IMR-90 (cell line): ENCODE measurements around the gene HNRNPUL1. TPM values are rescaled to one million over a fixed set of nuclear protein-coding genes. Genes with fewer than 3 reads are reported as not detected.

Experiments used
- ATAC-seq: fragments of 200-7000 bp; cut with Tn5 transposase; 2 replicates; pipeline ENCODE4 v1.9.1; 2020; ENCODE audit warnings: low read depth, mild to moderate bottlenecking, moderate library complexity
- BruUV-seq: library from RNA; stranded (reverse); fragments of 400-500 nt; replicated peaks from 2 replicates; lab custom pipeline; 2021; lab: Mats Ljungman, UMichigan
- CTCF ChIA-PET: fragments of 300-600 bp; formaldehyde crosslinking; extraction: SDS; loops from one replicate; lab custom pipeline; 2021; ENCODE audit warnings: antibody characterized with exemption; lab: Yijun Ruan, JAX
- POLR2A ChIA-PET: fragments of 300-600 bp; sonication (Branson Sonifier 250); formaldehyde crosslinking; loops from one replicate; lab custom pipeline; 2022; ENCODE audit warnings: antibody characterized with exemption; ENCODE audit not compliant: unreplicated experiment; lab: Charles Lee
- DNase-seq: peaks from one replicate; pipeline ENCODE4 v3.0.0; 2013
- H2AFZ ChIP-seq: replicated peaks from 2 replicates; pipeline ENCODE3; 2013; ENCODE audit warnings: low read length, mild to moderate bottlenecking; ENCODE audit not compliant: poor library complexity
- H2AK5ac ChIP-seq: 2 replicates; pipeline ENCODE4 v1.6.1; 2013; ENCODE audit warnings: low read depth, low read length, inconsistent platforms
- H2AK9ac ChIP-seq: replicated peaks from 2 replicates; pipeline ENCODE3; 2013; ENCODE audit warnings: mild to moderate bottlenecking, low read depth, low read length, moderate library complexity; ENCODE audit not compliant: poor library complexity
- H2BK120ac ChIP-seq: 2 replicates; pipeline ENCODE4 v1.6.1; 2013; ENCODE audit warnings: low read depth, low read length, inconsistent platforms
- H2BK15ac ChIP-seq: 3 replicates; pipeline ENCODE4 v1.6.1; 2013; ENCODE audit warnings: low read depth, low read length, inconsistent platforms
- H2BK20ac ChIP-seq: 2 replicates; pipeline ENCODE4 v1.6.1; 2013; ENCODE audit warnings: low read depth, mild to moderate bottlenecking, inconsistent platforms, low read length, moderate library complexity
- H2BK5ac ChIP-seq: 2 replicates; pipeline ENCODE4 v1.6.1; 2013; ENCODE audit warnings: mild to moderate bottlenecking, low read depth, low read length, inconsistent platforms; ENCODE audit not compliant: poor library complexity, severe bottlenecking
- H3K14ac ChIP-seq: replicated peaks from 2 replicates; pipeline ENCODE4 v1.6.1; 2013; ENCODE audit warnings: low read depth, low read length, inconsistent platforms
- H3K18ac ChIP-seq: 2 replicates; pipeline ENCODE4 v1.6.1; 2013; ENCODE audit warnings: low read depth, low read length, control low read depth
- H3K23ac ChIP-seq: 2 replicates; pipeline ENCODE4 v1.6.1; 2013; ENCODE audit warnings: low read depth, low read length, inconsistent platforms
- H3K27ac ChIP-seq: 2 replicates; pipeline ENCODE4 v1.5.1; 2013; ENCODE audit warnings: mild to moderate bottlenecking, control low read depth, low read length; ENCODE audit not compliant: insufficient read depth
- H3K27me3 ChIP-seq: 2 replicates; pipeline ENCODE4 v1.6.1; 2013; ENCODE audit warnings: low read length; ENCODE audit not compliant: control insufficient read depth, insufficient read depth
- H3K36me3 ChIP-seq: 2 replicates; pipeline ENCODE4 v1.6.1; 2013; ENCODE audit warnings: low read length, mixed read lengths; ENCODE audit not compliant: control insufficient read depth, insufficient read depth
- H3K4ac ChIP-seq: 2 replicates; pipeline ENCODE4 v1.6.1; 2013; ENCODE audit warnings: low read depth, low read length, inconsistent platforms
- H3K4me1 ChIP-seq: 2 replicates; pipeline ENCODE4 v1.6.1; 2013; ENCODE audit warnings: low read length, mixed read lengths; ENCODE audit not compliant: control insufficient read depth, insufficient read depth
- H3K4me2 ChIP-seq: 2 replicates; pipeline ENCODE4 v1.6.1; 2013; ENCODE audit warnings: low read depth, mild to moderate bottlenecking, control low read depth, low read length, moderate library complexity
- H3K4me3 ChIP-seq: 2 replicates; pipeline ENCODE4 v1.5.1; 2013; ENCODE audit warnings: low read depth, mild to moderate bottlenecking, control low read depth, low read length, moderate library complexity; ENCODE audit not compliant: insufficient read depth
- H3K56ac ChIP-seq: 2 replicates; pipeline ENCODE4 v1.6.1; 2013; ENCODE audit warnings: low read length, inconsistent platforms; ENCODE audit not compliant: insufficient read depth; ENCODE audit errors: extremely low read depth
- H3K79me1 ChIP-seq, 2 experiments: 2 replicates each; pipeline ENCODE4 v1.6.1; 2013; ENCODE audit warnings: low read length in 2 of 2, inconsistent platforms in 1 of 2, low read depth in 1 of 2
- H3K9ac ChIP-seq: 2 replicates; pipeline ENCODE4 v1.6.1; 2013; ENCODE audit warnings: low read depth, low read length, control low read depth
- H3K9me1 ChIP-seq: 2 replicates; pipeline ENCODE4 v1.6.1; 2013; ENCODE audit warnings: low read length, inconsistent platforms; ENCODE audit not compliant: insufficient read depth
- H3K9me3 ChIP-seq: 2 replicates; pipeline ENCODE4 v1.6.1; 2013; ENCODE audit warnings: low read length; ENCODE audit not compliant: control insufficient read depth, insufficient read depth
- H4K20me1 ChIP-seq: 2 replicates; pipeline ENCODE4 v1.6.1; 2013; ENCODE audit warnings: low read length, inconsistent platforms; ENCODE audit not compliant: insufficient read depth
- H4K5ac ChIP-seq: 2 replicates; pipeline ENCODE4 v1.6.1; 2013; ENCODE audit warnings: mild to moderate bottlenecking, low read depth, low read length, control low read depth
- H4K8ac ChIP-seq, 2 experiments: 2 replicates each; pipeline ENCODE4 v1.6.1; 2013; ENCODE audit warnings: low read depth in 2 of 2, low read length in 2 of 2, control low read depth in 1 of 2, inconsistent platforms in 1 of 2
- H4K91ac ChIP-seq: 2 replicates; pipeline ENCODE4 v1.6.1; 2013; ENCODE audit warnings: low read depth, low read length, inconsistent platforms; ENCODE audit not compliant: insufficient read depth
- BHLHE40 ChIP-seq: fragments of 150-350 bp; IDR thresholded peaks from 2 replicates; pipeline ENCODE4 v1.6.1; 2016; ENCODE audit warnings: mild to moderate bottlenecking, low read depth, low read length
- CEBPB ChIP-seq: IDR thresholded peaks from 2 replicates; pipeline ENCODE4 v1.6.1; 2012; ENCODE audit warnings: low read depth, low read length, improper control_type of control experiment
- CHD1 ChIP-seq: IDR thresholded peaks from 2 replicates; pipeline ENCODE4 v1.6.1; 2012; ENCODE audit warnings: low read depth, low read length, improper control_type of control experiment
- CTCF ChIP-seq: conservative IDR thresholded peaks from 2 replicates; pipeline ENCODE4 v1.5.1; 2012; ENCODE audit warnings: mild to moderate bottlenecking, low read depth, low read length, improper control_type of control experiment
- ELK1 ChIP-seq: fragments of 150-350 bp; IDR thresholded peaks from 2 replicates; pipeline ENCODE4 v1.6.1; 2016; ENCODE audit warnings: low read depth, mild to moderate bottlenecking, low read length, moderate library complexity, borderline replicate concordance
- FOS ChIP-seq: fragments of 150-350 bp; IDR thresholded peaks from 2 replicates; pipeline ENCODE4 v1.6.1; 2016; ENCODE audit warnings: low read depth, low read length
- MAFK ChIP-seq: IDR thresholded peaks from 2 replicates; pipeline ENCODE4 v1.6.1; 2012; ENCODE audit warnings: low read depth, low read length, improper control_type of control experiment
- MAZ ChIP-seq: IDR thresholded peaks from 2 replicates; pipeline ENCODE4 v1.6.1; 2012; ENCODE audit warnings: low read depth, mild to moderate bottlenecking, low read length, improper control_type of control experiment, moderate library complexity, borderline replicate concordance
- MXI1 ChIP-seq: IDR thresholded peaks from 2 replicates; pipeline ENCODE4 v1.6.1; 2012; ENCODE audit warnings: low read depth, mild to moderate bottlenecking, low read length, moderate library complexity, borderline replicate concordance
- NFE2L2 ChIP-seq: fragments of 150-350 bp; IDR thresholded peaks from 2 replicates; pipeline ENCODE4 v1.6.1; 2016; ENCODE audit warnings: low read depth, mild to moderate bottlenecking, low read length
- POLR2A ChIP-seq: IDR thresholded peaks from 2 replicates; pipeline ENCODE4 v1.6.1; 2012; ENCODE audit warnings: mild to moderate bottlenecking, low read depth, low read length
- RAD21 ChIP-seq: IDR thresholded peaks from 2 replicates; pipeline ENCODE4 v1.6.1; 2012; ENCODE audit warnings: low read length, improper control_type of control experiment
- RCOR1 ChIP-seq: IDR thresholded peaks from 2 replicates; pipeline ENCODE4 v1.6.1; 2012; ENCODE audit warnings: mild to moderate bottlenecking, low read length, improper control_type of control experiment; ENCODE audit not compliant: insufficient replicate concordance
- RFX5 ChIP-seq: IDR thresholded peaks from 2 replicates; pipeline ENCODE4 v1.8.0; 2012; ENCODE audit warnings: low read depth, mild to moderate bottlenecking, low read length, moderate library complexity
- SMC3 ChIP-seq: fragments of 150-350 bp; IDR thresholded peaks from 2 replicates; pipeline ENCODE4 v1.6.1; 2016; ENCODE audit warnings: low read depth, mild to moderate bottlenecking, antibody characterized with exemption, low read length, moderate library complexity
- USF2 ChIP-seq: fragments of 150-350 bp; IDR thresholded peaks from 2 replicates; pipeline ENCODE4 v1.6.1; 2017; ENCODE audit warnings: mild to moderate bottlenecking, antibody characterized with exemption, low read length, low read depth
- WGBS, 2 experiments: methylation state at CpG; one replicate each; pipeline versions ENCODE4 v1.1.5 to v1.1.7; 2013; ENCODE audit warnings: missing lambda C conversion rate in 2 of 2; ENCODE audit not compliant: insufficient read length in 1 of 2; ENCODE audit errors: extremely low coverage in 2 of 2; 5-methylcytosine and 5-hydroxymethylcytosine counted together
- dilution Hi-C: fragments of 300-500 bp; cut with HindIII; formaldehyde crosslinking; loops from one replicate; pipeline ENCODE4 v1.14.3; 2018; ENCODE audit warnings: low sequenced_read_pairs; ENCODE audit not compliant: unreplicated experiment
- in situ Hi-C: fragments of 300-500 bp; cut with MboI; formaldehyde crosslinking; loops from 3 replicates; pipeline ENCODE4 v1.14.3; 2019; ENCODE audit warnings: low sequenced_read_pairs, inconsistent platforms, mixed read lengths
- intact Hi-C: fragments of 100-400 bp; cut with micrococcal nuclease; formaldehyde crosslinking; loops from 2 replicates; pipeline ENCODE4 v1.10.0; 2022
- polyA plus RNA-seq, 3 experiments: library from polyadenylated mRNA; depleted of rRNA; stranded (reverse); fragments of >200 nt; gene quantifications; 2 replicates each; pipeline ENCODE4 v1.2.3, GENCODE V29; 2012; ENCODE audit warnings: low replicate concordance in 1 of 3
- total RNA-seq: library from RNA; depleted of rRNA; stranded (reverse); fragments of >200 nt; gene quantifications from 2 replicates; pipeline ENCODE4 v1.2.3, GENCODE V29; 2012

Gene HNRNPUL1
- total and polyA plus RNA-seq, 2 of the 4 experiments (the other 2 are of a cell fraction) = 50.7 to 67.3 TPM

GRCh38 chr19:41321204-41321599, 57.0 kb downstream of the HNRNPUL1 start:
- Histone ChIP-seq H2BK15ac (no peak overlapping the region), H2AK9ac (peak overlapping the region; percentile 10), H3K56ac (no peak overlapping the region), H3K9me3 (no peaks in the 10 kb centered on the region), H3K36me3 (peaks cover 48% of the 10 kb centered on the region), H2AFZ (no peak overlapping the region), H2AK5ac (peak overlapping the region; percentile 67), H3K9me1 (peaks cover 26% of the 10 kb centered on the region), H2BK20ac (no peak overlapping the region), H3K4me3 (no peak overlapping the region), H4K5ac (no peak overlapping the region), H4K91ac (peak overlapping the region; percentile 51; the same call in 1 of the 2 replicates), H3K14ac (no peak overlapping the region), H2BK120ac (peak overlapping the region; percentile 11; the same call in 1 of the 2 replicates), H3K18ac (no peak overlapping the region), H3K27me3 (no peaks in the 10 kb centered on the region), H3K4ac (peak overlapping the region; percentile 89), H3K79me1 (peaks cover 16 to 72% of the 10 kb centered on the region in 2 experiments), H4K20me1 (peaks cover 62% of the 10 kb centered on the region), H3K4me1 (peaks cover 41% of the 10 kb centered on the region), H4K8ac (no peak overlapping the region; a peak in 1 of 4 replicates), H3K9ac (peak overlapping the region; percentile 9; the same call in 1 of the 2 replicates), H3K4me2 (no peak overlapping the region), H3K27ac (peak overlapping the region; percentile 51; the same call in 1 of the 2 replicates), H3K23ac (no peak overlapping the region), H2BK5ac (peak overlapping the region; percentile 7)
- CTCF ChIA-PET = interaction anchor here (1.4 kb wide), 1 partner anchor 31 kb away, joined by 4 read pairs; no protein-coding TSS in a partner anchor
- 85% methylated on average over 4 of the region's 7 CpGs; no CpG with 5 or more reads in 1 of the 2 experiments for WGBS, 2 experiments
- DNase-seq = no peak
- dilution Hi-C loops (no loop called here), in situ Hi-C loops (no loop called here), intact Hi-C loops (loop anchor here (1.0 kb wide), 1 partner anchor 110 kb away; no protein-coding TSS in a partner anchor)
- no peak for ATAC-seq
- POLR2A ChIA-PET = no interaction called here
- BruUV-seq = no TSS peak
- TF ChIP-seq CHD1 = no peak
- no peak for TF ChIP-seq MXI1
- no peak for TF ChIP-seq MAFK
- TF ChIP-seq POLR2A = no peak
- TF ChIP-seq RCOR1 = no peak
- TF ChIP-seq ELK1 = no peak
- no peak for TF ChIP-seq CTCF
- no peak for TF ChIP-seq CEBPB
- no peak for TF ChIP-seq MAZ
- no peak for TF ChIP-seq USF2
- TF ChIP-seq FOS = no peak
- TF ChIP-seq NFE2L2 = no peak
- TF ChIP-seq RAD21 = no peak
- no peak for TF ChIP-seq BHLHE40
- no peak for TF ChIP-seq RFX5
- TF ChIP-seq SMC3 = no peak
